Fibroblast of gingiva (primary cell): ENCODE data around the gene SART3.
A peak's percentile ranks its signal among the peaks of the same experiment; 100 is the strongest.
"Not testable (repeated sequence)": the region's sequence is repeated elsewhere in the genome, so short reads cannot be mapped to it uniquely, and the experiment has no call there.

Experiments
- DNase-seq: peaks from one replicate; pipeline ENCODE4 v3.0.0-alpha.2; 2011; ENCODE audit warnings: low read depth

SART3 gene

DNA sequence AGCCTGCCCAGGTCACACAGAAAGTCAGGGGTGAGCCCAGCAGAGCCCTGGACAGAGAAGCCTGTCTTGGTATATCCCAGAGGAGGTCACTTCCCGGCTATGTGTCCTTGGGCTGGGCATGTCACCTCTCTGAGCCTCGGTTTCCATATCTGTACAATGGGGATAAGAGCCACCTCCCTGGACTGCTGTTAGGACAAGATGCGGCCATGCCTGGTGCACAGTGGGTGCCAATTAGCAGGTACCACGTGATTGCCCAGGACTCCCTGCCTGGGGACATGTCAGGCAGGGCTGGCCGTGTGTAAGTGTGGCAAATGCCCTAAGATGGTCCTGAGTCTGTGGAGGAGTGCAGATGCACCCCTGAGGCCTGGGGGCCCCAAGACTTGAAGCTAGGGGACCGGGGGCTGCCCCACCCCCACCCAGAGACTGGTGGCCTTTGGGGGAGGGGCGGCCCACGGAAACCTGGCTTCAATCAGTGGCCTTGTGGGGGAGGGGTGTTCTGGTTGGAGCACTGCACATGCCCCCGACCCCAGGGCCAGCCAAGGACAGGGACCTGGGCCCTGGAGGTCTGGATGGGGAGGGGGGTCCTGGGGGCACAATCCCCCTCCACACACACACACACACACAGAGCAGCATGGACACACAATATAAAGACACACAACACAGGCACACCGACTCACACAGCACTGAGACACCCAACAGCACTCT lies 36.0 kb upstream of the SART3 start:
- peak; percentile 14 for DNase-seq

DNA sequence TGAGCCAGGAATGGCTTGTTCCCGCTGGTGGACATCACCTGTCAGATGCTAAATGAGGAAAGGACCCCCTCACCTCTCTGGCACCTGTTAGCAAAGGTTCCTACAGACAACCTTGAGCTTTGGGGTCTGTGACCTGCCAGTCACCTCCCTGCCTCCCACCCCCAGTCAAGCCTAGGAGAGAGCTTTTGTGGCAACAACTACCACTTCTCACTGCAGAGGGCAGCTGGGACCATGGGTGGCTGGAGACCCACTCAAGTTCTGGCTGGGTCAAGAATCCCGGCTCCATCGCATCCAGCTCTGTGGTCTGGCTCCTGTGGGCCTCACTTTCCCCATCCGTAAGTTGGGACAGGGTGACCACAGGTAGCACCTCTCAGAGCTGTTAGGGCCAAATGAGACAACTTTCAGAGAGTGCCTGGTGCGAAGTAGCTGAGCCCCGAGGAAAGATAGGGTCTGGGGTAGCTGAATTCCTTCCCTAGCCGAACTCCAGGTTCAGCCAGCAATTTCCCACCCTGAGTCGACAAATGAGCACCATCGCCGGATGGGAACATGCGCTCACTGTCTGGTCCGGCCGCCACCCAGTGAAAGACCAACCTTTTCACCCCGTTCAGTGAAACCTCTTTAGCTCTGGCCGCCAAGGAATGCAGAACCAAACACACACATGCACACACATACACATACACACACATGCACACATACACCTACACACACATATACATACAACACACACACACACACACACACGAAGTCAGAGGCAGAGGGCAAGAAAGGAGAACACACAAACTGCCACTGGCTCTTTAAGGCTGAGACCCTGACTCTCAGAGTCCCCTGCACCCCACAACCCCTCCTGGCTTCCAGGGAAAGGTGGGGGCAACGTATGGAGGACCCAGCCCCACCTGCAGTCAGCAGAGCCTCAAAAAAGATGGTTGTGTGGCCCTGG lies 35.0 kb upstream of the SART3 start:
- DNase-seq = no peak

DNA sequence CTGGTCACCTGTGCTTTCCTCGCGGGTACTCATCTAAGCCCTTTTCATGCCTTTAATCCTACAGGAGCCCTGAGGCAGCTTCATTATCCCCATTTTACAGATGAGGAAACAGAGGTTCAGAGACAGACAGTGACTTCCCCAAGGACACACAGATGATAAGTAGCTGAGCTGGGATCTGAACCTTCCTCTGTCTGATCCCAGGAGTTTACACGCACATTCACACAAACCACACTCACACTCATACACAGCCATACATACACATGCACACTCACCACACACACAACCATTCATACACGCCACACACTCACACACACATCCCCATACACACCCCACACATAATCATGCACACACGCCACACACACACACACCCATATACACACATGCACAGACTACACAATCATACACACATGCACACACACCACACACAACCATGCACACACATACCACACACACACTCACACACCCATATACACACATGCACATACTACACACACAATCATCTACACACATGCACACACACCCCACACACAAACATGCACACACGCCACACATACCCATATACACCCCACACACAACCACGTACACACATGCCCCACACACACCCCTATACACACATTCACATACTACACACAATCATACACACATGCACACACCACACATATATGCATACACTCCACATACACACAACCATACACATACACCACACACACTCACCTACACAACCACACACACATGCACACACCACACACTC lies 34.2 kb upstream of the SART3 start:
- DNase-seq = no peak

DNA sequence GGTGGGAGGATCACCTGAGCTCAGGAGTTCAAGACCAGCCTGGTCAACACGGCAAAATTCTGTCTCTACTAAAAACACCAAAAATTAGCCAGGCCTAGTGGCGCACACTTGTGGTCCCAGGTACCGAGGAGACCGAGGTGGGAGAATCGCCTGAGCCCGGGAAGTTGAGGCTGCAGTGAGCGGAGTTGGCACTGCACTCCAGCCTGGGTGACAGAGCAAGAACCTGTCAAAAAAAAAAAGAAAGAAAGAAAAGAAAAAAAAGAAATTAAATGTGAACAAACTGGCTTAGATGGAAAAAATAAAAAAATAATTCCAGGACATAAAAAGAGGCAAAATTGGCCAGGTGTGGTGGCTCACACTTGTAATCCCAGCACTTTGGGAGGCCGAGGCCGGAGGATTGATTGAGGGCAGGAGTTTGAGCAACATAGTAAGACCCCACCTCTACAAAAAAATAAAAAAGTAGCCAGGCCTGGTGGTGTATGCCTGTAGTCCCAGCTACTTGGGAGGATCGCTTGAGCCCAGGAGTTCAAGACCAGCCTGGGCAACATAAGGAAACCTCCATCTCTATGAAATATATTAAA lies 33.4 kb upstream of the SART3 start:
- DNase-seq = no peak

DNA sequence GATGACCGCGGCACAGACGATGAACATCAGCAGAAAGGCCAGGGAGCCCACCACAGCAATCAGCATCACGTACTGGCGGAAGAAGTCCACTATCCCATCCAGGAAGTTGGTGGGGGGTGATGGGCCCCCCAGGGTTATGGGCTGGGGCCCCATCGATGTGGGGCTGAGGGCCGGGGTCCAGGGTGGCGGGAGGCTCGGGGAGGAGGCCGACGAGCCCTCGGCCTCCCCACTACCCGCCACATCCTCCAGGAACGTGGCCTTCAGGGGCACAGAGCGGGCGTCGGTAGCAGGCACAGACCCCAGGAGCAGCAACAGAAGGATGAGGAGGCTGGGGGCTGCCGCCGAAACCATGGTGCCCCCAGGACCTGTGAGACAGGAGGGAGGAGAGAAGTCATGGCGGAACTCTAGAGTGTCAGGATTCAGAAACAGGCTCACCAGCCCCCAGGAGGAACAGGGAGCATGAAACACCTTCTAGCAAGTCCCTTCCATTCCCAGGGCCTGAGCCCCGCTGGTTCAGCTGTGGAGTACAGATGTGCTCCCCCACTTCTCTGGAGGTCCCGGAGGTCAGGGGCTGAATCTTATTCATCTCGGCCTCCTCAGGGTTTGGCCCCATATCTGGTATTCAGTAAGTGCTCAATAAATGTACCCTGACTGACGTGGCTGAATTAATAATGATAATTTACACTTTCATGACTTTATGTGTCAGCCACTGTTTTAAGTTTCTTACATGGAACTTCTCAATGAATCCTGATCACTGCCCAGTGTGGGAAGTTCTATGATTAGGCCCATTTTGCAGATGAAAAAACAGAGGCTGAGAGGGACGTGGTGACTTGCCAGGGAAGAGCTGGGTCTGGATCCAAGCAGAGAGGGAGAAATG lies 31.3 kb upstream of the SART3 start:
- DNase-seq = no peak

DNA sequence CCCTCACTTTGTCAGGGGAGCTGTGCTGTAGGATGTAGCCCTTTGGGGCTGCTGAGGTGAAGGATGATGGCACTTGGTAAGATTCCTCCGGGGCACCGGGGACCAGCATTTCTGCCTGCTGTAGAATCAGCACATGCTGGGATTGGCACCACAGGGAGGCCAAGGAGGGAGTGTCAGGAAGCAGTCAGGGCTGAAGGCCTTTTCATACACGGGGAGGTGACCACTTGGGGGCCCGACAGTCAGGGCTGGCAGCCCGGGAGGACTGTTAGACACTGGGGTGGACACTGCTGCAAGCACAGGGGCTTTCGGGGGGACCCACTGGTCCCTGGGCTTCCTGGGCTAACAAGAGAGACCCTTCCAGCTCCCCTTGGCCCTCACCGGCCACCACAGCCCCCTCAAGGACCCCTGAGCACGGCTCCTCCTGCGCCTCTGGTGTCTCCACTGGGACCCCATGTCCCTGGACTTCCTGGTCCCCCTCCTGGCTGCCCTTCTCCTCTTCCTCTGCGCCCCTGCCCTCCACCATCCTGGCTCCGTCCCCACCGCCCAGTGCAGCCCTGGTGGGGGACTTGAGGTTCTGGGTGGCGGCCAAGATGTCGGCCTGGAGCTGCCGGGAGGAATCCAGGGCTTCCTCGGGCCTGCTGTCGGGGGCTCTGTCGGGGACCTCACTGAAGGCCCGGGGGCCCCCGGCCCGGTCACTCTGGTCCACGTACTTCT lies 30.5 kb upstream of the SART3 start:
- DNase-seq = no peak

DNA sequence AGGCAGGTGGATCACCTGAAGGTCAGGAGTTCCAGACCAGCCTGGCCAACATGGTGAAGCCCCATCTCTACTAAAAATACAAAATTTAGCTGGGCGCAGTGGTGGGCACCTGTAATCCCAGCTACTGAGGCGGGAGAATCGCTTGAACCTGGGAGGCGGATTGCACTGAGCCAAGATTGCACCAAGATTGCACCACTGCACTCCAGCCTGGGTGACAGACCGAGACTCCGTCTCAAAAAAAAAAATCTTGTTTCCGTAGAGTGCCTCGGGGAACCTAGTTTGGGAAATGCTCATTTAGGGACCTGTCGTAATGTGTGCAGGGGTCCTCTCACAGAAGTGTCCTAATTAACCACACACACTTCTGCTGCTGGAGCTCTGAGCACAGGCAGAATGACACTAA lies 29.5 kb upstream of the SART3 start:
- not testable (repeated sequence) for DNase-seq

DNA sequence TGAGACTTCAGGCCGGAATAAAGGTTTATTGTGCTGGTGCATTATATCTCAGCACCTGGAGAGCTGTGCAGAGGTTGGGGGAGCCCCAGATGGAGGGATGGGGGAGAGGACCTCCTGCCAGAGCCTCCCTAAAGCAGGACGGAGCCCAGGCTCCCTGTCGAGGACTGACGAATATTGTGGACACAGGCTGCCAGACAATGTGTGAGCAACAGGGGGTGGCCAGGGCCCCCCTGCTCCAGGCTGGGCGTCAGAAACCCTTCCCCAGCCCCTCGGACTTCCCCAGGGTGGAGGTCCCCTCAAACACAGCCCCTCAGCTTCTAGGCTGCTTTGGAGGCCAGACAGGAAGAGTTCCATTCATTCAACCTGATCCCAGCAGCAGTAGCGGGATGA lies 28.9 kb upstream of the SART3 start:
- no peak for DNase-seq

DNA sequence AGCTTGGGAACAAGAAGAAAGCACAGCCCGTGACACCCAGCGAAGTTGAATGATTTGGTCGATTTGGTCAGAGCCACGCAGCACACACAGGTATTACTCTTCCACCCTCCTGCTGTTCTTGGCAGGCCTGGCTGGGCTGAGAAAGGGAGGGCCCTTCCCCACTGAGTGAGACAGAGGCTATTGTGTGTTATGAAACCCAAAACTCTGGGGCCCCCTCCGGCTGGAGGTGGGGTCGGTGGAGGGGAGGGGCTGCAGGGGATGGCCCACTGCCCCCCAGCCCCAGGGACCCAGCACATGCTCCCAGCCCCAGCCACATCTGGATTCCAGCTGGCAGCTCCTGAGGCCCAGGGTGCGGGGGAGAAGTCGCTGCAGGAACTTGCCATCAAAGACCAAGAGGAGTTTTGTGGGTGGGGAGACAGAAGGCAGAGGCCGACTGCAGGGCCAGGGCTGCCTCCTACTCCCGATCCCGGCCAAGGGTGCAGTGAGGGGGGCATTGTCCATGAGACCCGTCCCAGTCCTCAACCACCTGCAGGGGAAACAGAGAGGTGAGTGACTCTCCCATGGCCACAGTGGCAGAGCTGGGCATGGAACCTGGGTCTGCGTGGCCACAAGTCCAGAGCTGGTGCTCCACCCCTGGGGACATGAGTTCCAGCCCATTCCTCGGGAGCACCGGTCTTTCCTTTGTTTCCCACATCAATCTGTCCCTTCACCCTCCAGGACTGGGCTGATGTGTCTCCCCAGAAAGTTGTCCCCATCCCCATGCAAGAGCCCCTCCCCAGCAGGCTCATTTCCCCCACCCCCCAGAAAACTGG lies 28.3 kb upstream of the SART3 start:
- peak; percentile 38 for DNase-seq

DNA sequence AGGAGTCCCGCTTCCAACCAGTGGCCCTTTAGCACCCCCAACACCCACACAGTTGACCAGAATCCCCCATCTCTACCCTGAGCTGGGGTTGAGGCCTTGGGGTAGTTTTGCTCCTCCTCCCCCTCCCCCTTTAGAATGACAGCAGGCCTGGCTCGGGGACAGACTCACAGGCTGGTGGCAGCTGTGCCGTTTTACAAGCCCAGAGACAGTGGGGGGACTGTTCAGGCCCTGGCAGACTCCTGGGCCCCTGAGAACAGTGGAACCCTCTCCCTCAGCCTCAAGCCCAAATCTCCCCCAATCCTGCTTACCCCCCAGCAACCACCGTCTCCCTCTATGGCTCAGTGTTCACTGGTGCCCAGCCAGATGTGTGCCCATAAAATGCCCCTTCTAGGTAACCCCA lies 26.9 kb upstream of the SART3 start:
- no peak for DNase-seq

DNA sequence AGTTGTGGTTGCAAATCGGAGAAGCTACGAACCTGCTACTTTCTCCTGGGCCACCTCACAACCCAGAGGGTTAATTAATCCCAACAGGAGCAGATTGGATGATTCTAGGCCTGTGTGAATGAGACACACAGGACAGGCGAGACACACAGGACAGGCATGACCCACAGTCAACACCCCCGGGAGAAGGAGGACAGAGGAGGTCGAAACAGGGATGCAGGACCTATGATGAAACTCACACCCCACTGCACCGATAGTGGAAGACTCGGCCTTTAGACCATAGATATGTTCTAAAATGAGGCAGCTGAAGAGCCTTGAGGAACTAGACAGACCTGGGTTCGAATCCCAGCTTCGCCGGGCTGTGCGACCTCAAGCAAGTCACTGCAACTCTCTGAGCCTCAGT lies 25.3 kb upstream of the SART3 start:
- DNase-seq = no peak

DNA sequence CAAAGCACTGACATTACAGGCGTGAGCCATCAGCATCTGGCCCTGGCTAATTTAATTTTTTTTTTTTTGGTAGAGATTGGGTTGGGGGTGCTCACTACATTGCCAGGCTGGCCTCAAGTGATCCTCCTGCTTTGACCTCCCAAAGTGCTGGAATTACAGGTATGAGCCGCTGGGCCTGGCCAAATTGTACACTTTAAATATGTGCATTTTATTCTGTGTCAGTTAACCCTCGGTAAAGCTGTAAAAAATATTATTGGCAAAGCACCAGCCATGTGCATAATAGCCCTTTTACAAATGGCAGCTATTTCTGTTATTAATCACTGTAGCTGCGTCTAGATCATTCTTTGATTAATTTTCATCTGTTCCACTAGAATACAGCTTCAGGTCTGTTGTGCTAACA lies 24.9 kb upstream of the SART3 start:
- DNase-seq = no peak

DNA sequence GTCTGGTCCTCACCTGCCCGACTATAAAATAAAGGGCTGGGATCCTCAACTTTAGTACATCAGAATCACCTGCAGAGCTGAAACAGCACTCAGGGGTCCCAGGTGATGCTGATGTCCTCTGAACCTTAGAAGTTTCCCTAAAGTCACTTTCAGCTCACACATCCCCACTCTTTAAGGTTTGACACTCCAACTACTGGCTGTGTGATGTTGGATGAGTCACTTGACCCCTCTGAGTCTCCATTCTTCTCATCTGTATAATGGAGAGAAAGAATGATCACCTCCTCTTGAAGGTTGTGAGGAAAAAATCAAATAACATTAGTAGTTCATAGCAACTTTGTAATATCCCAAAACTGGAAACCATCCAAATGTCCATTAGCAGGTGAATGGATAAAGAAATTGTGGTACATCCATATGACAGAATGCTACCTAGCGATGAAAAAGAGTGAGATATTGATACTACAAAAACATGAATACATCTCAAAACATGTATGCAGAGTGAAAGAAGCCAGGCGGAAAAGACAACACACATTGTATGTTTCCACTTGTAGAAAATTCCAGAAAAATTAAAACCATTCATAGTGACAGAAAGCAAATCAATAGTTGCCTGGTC lies 23.6 kb upstream of the SART3 start:
- DNase-seq = no peak

DNA sequence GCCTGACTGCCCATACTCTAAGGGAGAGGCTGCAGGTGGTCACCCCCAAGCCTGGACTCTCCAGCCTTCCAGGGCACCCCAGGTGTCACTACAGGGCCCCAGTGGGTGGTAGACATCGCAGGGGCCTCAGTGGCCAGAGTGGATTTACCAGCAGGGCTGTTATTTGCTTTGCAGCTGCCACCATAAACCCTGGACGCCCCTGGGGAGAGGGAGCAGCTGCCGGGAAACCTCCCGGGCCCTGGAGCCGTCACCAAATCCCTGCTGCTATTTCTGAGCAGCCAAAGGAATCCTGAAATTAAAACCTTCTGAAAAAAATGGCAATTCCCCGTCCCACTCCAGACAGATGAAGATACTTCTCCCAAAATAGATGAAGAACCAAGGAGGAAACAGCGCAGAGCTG lies 23.0 kb upstream of the SART3 start:
- DNase-seq = no peak

DNA sequence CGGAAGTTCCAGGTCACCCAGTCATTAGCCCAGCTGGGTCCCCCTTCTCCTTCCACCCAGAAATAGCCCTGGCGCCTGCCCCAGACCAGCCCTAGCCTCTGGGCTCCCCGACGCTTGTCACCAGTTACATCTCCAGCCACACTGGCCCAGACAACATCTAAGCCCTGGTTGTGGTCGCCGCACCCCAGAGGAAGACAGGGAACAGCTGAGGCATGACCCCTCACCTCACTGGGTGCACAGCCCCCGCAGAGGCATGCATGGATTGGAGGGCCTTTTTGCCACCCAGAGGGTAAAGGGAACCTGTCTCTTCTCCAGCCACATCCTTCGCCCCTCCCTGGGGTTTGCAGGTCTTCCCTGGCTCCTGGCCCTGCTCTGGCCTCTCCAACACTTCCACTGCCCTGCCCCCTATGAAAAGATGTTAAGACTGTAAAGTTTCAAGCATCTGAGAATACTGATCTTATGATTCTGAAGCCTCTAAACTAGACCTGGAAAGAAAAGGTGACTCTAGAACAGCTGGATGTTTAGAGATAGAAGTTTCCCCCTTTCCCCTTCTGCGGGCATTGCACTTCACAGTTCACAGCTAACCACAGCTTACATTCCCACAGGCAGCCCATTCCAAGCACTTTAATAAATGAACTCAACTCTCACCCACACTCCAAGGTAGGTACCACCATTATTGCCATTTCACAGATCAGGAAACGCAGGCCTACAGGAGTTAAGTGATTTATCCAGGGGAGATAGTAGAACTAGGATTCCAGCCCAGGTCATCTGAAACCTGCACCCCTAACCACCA lies 22.2 kb upstream of the SART3 start:
- DNase-seq = no peak

DNA sequence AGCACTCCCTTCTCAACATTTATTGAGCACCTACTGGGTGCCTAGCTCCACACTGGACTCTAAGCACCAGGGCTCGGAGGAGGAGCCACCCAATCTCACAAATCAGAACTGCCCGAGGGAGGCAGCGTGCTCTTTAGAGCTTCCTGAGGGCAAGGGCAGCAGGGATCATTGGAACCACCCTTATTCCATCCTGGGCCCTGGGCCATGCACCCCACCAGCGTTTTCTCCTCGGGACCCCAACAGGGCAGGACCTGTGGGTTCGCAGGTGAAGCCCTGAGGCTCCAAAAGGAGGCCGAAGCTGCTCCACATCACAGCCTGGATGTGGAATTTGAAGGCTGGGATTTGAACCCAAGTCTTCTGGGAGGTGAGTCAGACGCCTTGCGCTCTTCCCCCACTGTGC lies 21.5 kb upstream of the SART3 start:
- DNase-seq = no peak

DNA sequence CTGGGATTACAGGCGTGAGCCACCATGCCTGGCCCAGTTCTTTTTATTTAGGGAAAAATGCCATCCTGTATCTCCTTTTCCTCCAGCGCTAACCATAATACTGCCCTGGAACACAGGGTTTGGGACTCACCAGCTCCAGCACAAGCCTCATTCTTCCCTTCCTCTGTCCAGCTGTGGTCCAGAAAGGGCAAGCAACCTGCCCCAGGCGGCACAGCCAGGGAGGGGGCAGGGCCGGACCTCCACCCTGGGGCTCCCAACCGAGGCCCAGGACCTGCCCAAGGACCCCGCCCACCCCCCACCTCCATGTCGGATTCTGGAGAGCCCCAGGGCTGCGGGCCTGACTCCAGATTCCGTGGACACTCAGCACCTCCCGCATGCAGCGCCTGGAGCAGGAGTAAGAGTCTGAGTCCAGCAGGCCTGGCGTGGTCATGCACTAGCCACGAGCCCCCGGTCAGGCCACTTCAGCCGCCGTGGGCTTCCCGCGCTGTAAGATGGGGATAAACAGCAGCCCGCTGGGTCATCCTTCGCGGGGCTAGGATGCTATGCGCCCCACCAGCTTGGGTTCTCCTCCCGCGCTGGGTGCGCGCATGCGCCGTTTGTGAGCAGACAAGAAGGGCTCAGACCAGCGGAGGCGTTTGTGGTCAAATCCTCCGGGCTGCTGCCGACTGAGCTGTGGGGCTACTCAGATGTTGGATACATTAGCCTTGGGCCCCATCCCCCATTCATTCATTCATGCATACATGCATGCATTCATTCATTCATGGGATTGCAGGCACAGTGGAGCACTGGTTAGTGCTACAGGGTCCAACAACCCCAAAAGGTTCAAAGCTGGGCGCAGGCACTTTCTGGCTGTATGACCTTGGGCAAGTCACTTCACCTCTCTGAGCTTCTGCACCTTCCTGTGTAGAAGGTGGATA lies 20.6 kb upstream of the SART3 start:
- no peak for DNase-seq

DNA sequence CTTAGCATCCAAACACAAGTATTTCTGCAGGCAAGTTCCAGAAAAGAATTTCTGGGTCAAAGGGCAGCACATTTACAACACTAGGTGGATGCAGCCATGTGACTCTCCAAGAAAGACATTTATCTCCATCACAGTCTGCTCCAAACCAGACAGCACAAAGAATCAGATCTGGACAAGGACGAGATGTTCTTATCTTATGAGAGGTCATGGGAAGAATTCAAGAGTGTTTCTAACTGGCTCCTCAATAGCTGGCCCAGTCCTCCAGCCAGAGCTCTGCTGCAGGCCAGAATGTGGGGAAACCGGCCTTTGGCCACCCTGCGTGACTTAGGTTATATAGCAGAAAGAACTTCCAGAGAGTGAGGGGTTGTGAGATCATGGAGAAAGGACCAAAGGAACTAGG lies 19.6 kb upstream of the SART3 start:
- DNase-seq = no peak
